ENCODE results near the gene TAF4B.

The TAF4B gene

DNA sequence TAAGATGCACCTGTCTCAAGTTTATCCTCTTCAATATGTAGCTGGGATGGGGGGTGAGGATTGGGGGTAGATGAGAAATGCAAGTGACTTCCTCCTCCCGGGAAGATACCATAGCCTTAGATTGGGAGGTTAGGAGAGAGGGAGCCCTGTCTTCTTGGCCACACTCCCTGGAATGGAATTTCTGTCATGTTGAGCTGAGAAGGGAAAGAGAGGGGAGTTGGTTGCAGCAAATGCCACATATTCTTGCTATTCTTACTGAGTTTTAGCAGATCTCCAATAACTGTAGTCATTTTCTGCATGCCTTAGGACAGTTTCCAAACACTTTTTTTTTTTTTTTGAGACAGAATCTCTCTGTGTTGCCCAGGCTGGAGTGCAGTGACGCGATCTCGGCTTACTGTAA, 35.9 kb downstream of the TAF4B start:
- no peak overlapping the region for H3K4me3 ChIP-seq (ENCODE audit: low read depth, low read length)
- H3K27ac ChIP-seq (ENCODE audit: extremely low read depth, low read depth, low read length), result no peak overlapping the region
- CTCF ChIA-PET, result no interaction called here
- POLR2A ChIA-PET, result interaction anchor here (0.7 kb wide), 1 partner anchor 11 kb away, joined by 3 read pairs; no protein-coding TSS in a partner anchor
- no peak for TF ChIP-seq ZNF366 (tag by site-specific recombination; conservative IDR thresholded peaks at IDR 0.05)
- TF ChIP-seq ZBTB21 (tag by site-specific recombination; IDR thresholded peaks at IDR 0.05), result no peak
- TF ChIP-seq, protein P1, sequence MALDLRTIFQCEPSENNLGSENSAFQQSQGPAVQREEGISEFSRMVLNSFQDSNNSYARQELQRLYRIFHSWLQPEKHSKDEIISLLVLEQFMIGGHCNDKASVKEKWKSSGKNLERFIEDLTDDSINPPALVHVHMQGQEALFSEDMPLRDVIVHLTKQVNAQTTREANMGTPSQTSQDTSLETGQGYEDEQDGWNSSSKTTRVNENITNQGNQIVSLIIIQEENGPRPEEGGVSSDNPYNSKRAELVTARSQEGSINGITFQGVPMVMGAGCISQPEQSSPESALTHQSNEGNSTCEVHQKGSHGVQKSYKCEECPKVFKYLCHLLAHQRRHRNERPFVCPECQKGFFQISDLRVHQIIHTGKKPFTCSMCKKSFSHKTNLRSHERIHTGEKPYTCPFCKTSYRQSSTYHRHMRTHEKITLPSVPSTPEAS (tag by site-specific recombination; IDR thresholded peaks at IDR 0.05), result no peak
- TF ChIP-seq ZNF544 (tag by site-specific recombination; IDR thresholded peaks at IDR 0.05), result no peak
- TF ChIP-seq ZNF548 (tag by site-specific recombination; IDR thresholded peaks at IDR 0.05), result no peak
- TF ChIP-seq ZEB2 (tag by site-specific recombination; IDR thresholded peaks at IDR 0.05), result no peak
- no peaks in the 10 kb centered on the region; a peak in 1 of 3 replicates for H3K36me3 ChIP-seq (ENCODE audit: control insufficient read depth in 2 of 2, insufficient read depth in 1 of 2, low read length in 2 of 2)
- peaks cover 2% of the 10 kb centered on the region; the same call in 1 of the 2 replicates for H3K4me1 ChIP-seq (ENCODE audit: control insufficient read depth, insufficient read depth, low read length)
- no peaks in the 10 kb centered on the region for H3K9me3 ChIP-seq (ENCODE audit: control insufficient read depth, insufficient read depth, low read depth, low read length)

DNA sequence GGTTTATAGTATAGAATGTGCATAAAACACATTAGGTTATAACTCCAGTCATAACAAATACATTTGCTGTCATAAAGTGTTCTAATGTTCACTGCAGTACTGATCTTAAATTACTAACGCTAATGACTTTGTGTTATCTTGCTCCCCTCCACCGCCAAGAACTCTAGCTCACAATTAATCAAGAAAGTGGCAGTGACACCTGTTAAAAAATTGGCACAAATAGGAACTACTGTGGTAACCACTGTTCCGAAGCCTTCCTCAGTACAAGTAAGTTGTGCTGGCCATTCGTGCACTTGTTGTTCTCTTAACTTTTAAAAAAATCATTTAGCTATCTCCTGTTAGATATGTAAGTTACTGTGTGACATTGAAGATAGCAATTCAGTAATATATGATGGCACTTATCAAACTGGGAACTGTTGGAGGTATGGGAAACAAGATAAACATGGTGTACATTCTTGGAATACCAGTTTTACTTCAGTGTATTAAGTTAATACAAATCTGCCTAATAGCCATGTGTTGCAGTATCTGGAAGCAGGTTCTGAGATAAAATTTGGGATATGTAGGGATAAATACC, 41.2 kb downstream of the TAF4B start:
- Histone ChIP-seq H3K4me1 (ENCODE audit: control insufficient read depth, insufficient read depth, low read length) (no peaks in the 10 kb centered on the region), H3K4me3 (ENCODE audit: low read depth, low read length) (no peak overlapping the region), H3K36me3 (ENCODE audit: control insufficient read depth in 2 of 2, insufficient read depth in 1 of 2, low read length in 2 of 2) (peaks cover 0 to 24% of the 10 kb centered on the region in 2 experiments; a peak in 2 of 3 replicates), H3K9me3 (ENCODE audit: control insufficient read depth, insufficient read depth, low read depth, low read length) (no peaks in the 10 kb centered on the region), H3K27ac (ENCODE audit: extremely low read depth, low read depth, low read length) (no peak overlapping the region)
- ChIA-PET POLR2A (no interaction called here), CTCF (interaction anchor here (0.7 kb wide), 1 partner anchor 1379 kb away, joined by 3 read pairs; no protein-coding TSS in a partner anchor)
- TF ChIP-seq, protein P2, sequence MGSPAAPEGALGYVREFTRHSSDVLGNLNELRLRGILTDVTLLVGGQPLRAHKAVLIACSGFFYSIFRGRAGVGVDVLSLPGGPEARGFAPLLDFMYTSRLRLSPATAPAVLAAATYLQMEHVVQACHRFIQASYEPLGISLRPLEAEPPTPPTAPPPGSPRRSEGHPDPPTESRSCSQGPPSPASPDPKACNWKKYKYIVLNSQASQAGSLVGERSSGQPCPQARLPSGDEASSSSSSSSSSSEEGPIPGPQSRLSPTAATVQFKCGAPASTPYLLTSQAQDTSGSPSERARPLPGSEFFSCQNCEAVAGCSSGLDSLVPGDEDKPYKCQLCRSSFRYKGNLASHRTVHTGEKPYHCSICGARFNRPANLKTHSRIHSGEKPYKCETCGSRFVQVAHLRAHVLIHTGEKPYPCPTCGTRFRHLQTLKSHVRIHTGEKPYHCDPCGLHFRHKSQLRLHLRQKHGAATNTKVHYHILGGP (tag by site-specific recombination; IDR thresholded peaks at IDR 0.05), result no peak
- TF ChIP-seq ZBTB20 (tag by site-specific recombination; IDR thresholded peaks at IDR 0.05) (no peak), ZNF623 (tag by site-specific recombination; IDR thresholded peaks at IDR 0.05) (no peak), ZNF324 (tag by site-specific recombination; IDR thresholded peaks at IDR 0.05) (no peak), ZFP69B (tag by site-specific recombination; IDR thresholded peaks at IDR 0.05) (no peak)
- TF ChIP-seq, protein P3, sequence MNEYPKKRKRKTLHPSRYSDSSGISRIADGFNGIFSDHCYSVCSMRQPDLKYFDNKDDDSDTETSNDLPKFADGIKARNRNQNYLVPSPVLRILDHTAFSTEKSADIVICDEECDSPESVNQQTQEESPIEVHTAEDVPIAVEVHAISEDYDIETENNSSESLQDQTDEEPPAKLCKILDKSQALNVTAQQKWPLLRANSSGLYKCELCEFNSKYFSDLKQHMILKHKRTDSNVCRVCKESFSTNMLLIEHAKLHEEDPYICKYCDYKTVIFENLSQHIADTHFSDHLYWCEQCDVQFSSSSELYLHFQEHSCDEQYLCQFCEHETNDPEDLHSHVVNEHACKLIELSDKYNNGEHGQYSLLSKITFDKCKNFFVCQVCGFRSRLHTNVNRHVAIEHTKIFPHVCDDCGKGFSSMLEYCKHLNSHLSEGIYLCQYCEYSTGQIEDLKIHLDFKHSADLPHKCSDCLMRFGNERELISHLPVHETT (tag by site-specific recombination; IDR thresholded peaks at IDR 0.05), result no peak

DNA sequence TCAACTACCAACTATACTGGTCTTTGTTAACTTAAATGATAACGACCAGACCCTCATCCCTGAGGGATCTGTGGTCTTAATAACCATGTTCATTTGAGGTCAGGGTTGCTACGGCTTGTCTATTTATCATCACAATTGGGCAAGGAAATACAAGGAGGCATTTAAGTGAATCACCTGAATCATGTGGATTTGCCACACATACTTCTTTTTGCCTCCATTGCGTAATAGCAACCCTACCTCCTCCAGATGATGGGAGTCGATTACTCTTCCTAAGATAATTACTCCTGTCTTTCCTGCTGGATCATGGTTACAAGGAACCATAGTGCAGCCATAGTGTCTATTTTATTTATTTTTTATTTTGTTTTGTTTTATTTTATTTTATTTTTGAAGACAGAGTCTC, 42.2 kb downstream of the TAF4B start:
- ChIA-PET POLR2A (no interaction called here), CTCF (no interaction called here)
- H3K27ac ChIP-seq (ENCODE audit: extremely low read depth, low read depth, low read length), result no peak overlapping the region
- no peak overlapping the region for H3K4me3 ChIP-seq (ENCODE audit: low read depth, low read length)
- peaks cover 0 to 24% of the 10 kb centered on the region in 2 experiments; a peak in 2 of 3 replicates for H3K36me3 ChIP-seq (ENCODE audit: control insufficient read depth in 2 of 2, insufficient read depth in 1 of 2, low read length in 2 of 2)
- no peaks in the 10 kb centered on the region for H3K9me3 ChIP-seq (ENCODE audit: control insufficient read depth, insufficient read depth, low read depth, low read length)
- H3K4me1 ChIP-seq (ENCODE audit: control insufficient read depth, insufficient read depth, low read length), result no peaks in the 10 kb centered on the region
- TF ChIP-seq, protein P4, sequence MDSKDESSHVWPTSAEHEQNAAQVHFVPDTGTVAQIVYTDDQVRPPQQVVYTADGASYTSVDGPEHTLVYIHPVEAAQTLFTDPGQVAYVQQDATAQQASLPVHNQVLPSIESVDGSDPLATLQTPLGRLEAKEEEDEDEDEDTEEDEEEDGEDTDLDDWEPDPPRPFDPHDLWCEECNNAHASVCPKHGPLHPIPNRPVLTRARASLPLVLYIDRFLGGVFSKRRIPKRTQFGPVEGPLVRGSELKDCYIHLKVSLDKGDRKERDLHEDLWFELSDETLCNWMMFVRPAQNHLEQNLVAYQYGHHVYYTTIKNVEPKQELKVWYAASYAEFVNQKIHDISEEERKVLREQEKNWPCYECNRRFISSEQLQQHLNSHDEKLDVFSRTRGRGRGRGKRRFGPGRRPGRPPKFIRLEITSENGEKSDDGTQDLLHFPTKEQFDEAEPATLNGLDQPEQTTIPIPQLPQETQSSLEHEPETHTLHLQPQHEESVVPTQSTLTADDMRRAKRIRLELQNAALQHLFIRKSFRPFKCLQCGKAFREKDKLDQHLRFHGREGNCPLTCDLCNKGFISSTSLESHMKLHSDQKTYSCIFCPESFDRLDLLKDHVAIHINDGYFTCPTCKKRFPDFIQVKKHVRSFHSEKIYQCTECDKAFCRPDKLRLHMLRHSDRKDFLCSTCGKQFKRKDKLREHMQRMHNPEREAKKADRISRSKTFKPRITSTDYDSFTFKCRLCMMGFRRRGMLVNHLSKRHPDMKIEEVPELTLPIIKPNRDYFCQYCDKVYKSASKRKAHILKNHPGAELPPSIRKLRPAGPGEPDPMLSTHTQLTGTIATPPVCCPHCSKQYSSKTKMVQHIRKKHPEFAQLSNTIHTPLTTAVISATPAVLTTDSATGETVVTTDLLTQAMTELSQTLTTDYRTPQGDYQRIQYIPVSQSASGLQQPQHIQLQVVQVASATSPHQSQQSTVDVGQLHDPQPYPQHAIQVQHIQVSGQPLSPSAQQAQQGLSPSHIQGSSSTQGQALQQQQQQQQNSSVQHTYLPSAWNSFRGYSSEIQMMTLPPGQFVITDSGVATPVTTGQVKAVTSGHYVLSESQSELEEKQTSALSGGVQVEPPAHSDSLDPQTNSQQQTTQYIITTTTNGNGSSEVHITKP (tag by site-specific recombination; IDR thresholded peaks at IDR 0.05), result no peak
- TF ChIP-seq, protein P5, sequence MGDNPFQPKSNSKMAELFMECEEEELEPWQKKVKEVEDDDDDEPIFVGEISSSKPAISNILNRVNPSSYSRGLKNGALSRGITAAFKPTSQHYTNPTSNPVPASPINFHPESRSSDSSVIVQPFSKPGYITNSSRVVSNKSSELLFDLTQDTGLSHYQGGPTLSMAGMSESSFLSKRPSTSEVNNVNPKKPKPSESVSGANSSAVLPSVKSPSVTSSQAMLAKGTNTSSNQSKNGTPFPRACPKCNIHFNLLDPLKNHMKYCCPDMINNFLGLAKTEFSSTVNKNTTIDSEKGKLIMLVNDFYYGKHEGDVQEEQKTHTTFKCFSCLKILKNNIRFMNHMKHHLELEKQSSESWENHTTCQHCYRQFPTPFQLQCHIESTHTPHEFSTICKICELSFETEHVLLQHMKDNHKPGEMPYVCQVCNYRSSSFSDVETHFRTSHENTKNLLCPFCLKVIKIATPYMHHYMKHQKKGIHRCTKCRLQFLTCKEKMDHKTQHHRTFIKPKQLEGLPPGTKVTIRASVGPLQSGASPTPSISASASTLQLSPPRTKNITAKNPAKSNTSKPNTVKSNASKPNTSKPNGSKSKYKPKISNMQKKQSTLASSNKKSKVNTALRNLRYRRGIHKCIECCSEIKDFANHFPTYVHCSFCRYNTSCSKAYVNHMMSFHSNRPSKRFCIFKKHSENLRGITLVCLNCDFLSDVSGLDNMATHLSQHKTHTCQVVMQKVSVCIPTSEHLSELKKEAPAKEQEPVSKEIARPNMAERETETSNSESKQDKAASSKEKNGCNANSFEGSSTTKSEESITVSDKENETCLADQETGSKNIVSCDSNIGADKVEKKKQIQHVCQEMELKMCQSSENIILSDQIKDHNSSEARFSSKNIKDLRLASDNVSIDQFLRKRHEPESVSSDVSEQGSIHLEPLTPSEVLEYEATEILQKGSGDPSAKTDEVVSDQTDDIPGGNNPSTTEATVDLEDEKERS (tag by site-specific recombination; IDR thresholded peaks at IDR 0.05), result no peak
- TF ChIP-seq ZNF660 (tag by site-specific recombination; IDR thresholded peaks at IDR 0.05) (no peak), GLIS1 (tag by site-specific recombination; IDR thresholded peaks at IDR 0.05) (no peak), ZNF239 (tag by site-specific recombination; IDR thresholded peaks at IDR 0.05) (no peak), ZNF157 (tag by site-specific recombination; IDR thresholded peaks at IDR 0.05) (no peak), ZNF391 (tag by site-specific recombination; IDR thresholded peaks at IDR 0.05; ENCODE audit: borderline replicate concordance, low read depth) (no peak), ZBTB17 (tag by site-specific recombination; IDR thresholded peaks at IDR 0.05) (no peak), ZNF274 (IDR thresholded peaks at IDR 0.05; ENCODE audit: low read length) (no peak), ZNF274 (tag by site-specific recombination; IDR thresholded peaks at IDR 0.05; ENCODE audit: borderline replicate concordance) (no peak)

Data from HEK293 (cell line).